Islet precursor cell (in vitro differentiated cells): Measurements from ENCODE around the gene SNAP25.

ENCODE experiments used
- DNase-seq: peaks from one replicate; pipeline ENCODE4 v3.0.0-alpha.2; 2018

Gene SNAP25

GRCh38 chr20:10306440-10307358 lies 88.1 kb downstream of the SNAP25 start:
- DNase-seq: no peak

GRCh38 chr20:10307359-10307735 lies 88.7 kb downstream of the SNAP25 start:
- no peak for DNase-seq

GRCh38 chr20:10308652-10309051 lies 90.0 kb downstream of the SNAP25 start:
- no peak for DNase-seq

- DNase-seq: no peak
Observed at GRCh38 chr20:10309326-10309725, 90.7 kb downstream of the SNAP25 start.

DNA sequence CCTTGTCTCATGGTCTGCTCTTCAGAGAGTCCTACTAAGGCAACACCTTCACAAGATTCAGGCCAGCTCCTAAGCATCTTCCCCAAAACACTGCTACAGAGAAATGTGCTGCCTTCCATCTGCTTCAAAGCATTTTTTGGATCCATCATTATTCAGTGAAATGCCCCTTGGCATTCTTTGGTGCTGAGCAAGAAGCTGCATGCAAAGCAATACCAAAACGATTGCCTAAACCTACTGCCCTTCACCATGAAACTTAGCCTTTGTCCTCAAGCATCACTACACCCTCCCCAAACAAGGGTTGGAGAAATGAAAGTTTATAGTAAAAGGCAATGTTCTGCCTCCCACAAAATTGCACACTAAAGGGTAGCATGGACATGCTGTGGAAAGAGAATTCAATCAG lies 93.5 kb downstream of the SNAP25 start:
- DNase-seq: no peak

DNA sequence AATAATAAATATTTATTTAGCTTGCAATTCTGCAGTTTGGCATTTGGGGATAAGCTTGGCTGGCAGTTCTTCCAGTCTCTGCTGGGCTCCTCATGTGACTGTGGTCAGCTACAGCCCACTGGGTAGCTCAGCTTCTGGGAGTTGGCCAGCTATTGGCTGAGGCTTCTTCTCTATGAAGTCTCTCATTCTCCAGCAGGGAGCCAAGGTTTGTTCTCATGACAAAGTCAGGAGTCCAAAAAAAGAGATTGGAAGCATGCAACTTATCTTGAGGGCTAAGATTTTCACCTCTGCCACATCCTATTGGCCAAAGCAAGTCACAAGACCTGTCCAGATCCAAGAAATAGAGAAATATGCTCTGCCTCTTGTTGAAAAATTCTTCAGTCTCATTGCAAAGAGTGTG lies 94.6 kb downstream of the SNAP25 start:
- no peak for DNase-seq

DNA sequence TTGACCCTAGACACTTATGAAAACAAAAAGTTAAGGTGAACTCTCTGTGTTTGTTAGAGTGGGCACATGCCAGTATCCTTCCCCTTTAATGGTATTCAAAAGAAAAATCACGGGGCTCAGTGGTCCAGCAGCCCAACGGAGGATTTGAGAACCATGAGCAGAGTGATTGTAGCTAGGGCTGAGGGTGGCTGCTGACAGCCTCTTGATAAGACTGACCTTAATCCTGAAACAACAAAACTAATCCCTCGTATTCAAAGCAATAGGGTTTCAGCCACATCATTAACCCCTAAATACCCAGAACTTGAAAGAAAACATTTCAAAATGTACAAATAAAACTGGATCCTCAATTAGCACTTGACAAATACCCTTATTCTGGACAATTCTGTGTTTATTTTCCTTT lies 95.1 kb downstream of the SNAP25 start:
- no peak for DNase-seq

- no peak for DNase-seq
Observed at GRCh38 chr20:10314198-10314597, 95.6 kb downstream of the SNAP25 start.

- DNase-seq: peak; percentile 59
Observed at GRCh38 chr20:10315138-10315537, 96.5 kb downstream of the SNAP25 start.

- DNase-seq: no peak
Observed at GRCh38 chr20:10316582-10316981, 98.0 kb downstream of the SNAP25 start.

DNA sequence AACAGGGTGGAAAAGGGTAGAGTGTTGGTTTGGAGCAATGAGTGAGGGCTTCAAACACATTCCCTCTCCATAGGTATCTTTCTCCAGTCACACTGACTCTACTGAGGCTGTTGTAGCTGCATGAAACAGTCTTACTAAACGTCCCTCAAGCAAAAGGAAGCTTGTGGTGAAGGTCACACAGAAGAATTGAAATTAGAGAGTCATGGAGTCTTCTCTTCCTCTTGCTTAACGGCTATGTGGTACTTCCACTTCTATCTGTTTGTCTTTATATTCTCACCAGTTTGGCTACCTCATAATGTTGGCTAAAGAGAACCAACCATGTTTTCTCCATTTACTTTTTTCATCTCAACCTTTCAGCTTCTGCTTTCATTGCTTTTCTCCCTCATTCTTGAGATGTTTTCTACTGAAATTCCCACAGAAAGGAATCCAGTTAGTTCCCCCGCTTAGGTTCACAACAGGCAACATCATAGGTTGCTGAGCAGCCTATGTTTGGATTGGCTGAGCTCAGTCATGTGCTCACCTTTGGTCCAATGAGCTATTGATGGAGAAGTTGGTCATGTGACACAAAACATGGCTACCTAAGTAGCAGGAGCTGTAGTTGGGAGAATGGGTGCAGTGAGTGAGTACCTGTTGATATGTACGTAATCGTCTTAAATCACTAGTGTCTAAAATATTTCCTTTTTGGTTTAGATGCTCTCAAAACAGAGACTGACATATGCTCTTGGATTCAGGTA lies 99.8 kb downstream of the SNAP25 start:
- DNase-seq: no peak

GRCh38 chr20:10319855-10320254 lies 101.2 kb downstream of the SNAP25 start:
- DNase-seq: no peak

DNA sequence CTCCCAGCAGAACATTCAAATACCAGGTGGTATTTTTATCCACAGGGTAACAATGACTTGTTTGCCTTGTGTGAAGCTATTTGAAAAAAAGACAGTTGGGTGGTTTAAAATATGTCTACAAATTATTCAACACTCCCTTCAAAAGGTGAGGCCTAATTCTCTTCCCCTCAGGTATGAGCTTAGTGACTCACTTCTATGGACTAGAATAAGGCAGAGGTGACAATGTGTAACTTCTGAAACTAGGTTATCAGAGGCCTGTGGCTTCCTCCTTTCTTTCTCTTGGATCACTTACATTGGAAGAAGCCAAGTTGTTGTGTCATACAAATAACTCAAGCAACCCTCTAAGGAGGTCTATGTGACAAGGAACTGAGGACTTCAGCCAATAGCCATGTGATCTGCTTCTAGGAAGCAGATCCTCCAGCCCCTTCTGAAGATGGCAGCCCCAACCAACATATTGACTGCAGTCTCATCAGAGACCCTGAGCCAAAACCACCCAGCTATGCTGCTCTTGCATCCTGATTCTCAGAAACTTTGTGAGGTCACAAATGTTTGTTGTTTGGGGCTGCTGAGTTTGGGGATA lies 102.6 kb downstream of the SNAP25 start:
- DNase-seq: no peak

DNA sequence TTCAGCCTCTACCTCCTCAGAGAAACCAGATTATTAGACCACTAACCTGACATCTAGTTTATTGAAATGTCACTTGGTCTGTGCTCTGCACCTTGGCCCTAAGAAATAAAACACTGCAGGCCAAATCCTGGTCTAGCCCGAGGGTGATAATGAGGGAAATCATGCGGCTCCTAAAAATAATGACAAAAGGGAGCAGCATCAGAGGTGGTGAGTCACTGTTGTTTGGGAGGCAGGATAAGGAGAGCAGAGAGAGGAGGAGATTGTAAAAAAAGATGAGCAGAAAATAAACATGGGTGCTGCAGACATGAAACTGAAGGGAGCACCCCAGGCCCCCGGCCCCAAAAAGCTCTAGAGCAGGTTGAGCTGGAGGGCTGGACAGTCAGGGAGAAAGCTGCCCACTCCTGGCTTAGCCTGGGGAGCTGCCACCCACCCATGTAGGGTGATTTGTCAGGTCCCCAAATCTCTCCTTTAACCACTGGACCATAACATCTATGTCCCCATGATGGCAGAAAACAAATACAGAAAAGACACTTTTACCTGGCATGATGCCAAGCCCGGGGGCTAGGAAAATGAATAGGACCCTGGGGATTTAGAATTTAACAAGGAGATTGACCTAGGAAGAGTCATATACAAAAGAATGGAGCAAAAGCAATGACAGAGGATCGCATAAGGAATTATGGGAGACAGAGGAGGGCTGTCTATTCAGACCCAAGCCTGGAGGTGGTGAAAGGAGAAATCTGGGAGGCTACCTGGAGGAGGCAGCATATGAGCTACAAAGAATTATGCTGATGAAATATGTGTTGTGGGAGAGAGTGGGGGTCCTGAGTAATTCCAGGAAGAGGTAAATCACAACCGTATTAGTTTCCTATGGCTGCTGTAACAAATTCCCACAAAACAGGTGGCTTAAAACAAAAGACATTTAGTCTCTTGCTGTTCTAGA lies 103.7 kb downstream of the SNAP25 start:
- no peak for DNase-seq

- no peak for DNase-seq
Observed at GRCh38 chr20:10323729-10324128, 105.1 kb downstream of the SNAP25 start.

DNA sequence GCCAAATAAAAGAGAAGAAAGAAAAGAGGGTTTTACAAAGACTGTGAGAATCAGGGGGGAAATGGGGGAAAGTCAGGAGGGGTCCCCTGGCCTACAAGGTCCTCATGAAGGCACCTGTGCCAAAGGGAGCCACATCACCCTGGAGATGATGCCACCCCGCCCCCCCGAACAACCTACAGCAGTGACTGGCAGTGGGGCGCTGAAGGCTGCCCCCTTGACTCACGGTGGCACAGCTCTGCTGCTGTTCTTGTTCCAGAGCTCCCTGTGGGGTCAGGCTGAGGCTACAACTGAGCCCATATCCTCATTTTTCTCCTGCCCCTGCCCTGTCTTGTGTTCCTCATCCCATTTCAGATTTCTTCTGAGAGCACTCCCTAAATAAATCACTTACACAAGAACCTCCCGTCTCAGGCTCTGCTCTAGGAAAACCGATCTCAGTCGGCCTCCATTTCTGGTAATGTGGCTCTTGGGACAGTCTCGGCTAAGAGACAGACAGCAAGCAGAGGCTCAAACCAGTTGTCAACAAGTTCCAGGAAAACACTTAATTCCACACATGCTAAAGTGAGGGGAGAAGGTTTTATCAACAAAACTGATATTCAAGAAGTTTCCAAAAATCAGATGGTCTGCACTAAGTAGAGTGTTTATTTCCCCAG lies 105.7 kb downstream of the SNAP25 start:
- no peak for DNase-seq

GRCh38 chr20:10328897-10329255 lies 110.2 kb downstream of the SNAP25 start:
- no peak for DNase-seq

DNA sequence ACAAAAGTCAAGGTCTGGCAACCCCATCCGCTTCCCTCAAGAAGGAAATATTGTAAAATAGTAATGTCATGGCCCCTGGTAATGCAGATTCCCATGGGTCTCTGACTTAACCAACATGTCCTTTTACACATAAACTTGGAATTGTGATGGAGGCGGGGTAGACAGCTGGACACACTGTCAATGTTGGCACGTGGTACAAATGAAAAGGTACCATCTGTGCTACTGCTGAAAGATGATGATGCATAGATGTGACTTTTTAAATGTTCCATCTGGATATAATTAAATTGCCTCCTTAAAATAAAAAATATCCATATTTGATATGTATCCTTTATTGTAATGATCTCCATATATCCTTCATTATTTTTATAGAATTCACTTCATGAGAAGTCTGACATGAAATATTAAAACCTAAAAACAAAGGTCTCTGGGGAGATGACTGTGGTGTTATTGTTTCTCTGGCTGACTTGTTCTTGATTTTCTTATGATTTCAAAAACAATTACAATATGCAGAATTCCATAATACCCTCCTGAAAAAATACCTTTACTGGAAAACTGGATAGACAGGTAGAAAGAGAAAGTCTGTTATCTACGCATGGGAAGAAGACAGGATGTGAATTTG lies 110.9 kb downstream of the SNAP25 start:
- DNase-seq: no peak

- DNase-seq: no peak
Observed at GRCh38 chr20:10330071-10330470, 111.4 kb downstream of the SNAP25 start.

GRCh38 chr20:10332656-10333415 lies 114.2 kb downstream of the SNAP25 start:
- DNase-seq: no peak
